Left renal cortex interstitium (tissue), 4 donors: ENCODE results near the gene GAK. TPM values are rescaled to one million over a fixed set of nuclear protein-coding genes. Genes with fewer than 3 reads are reported as not detected.
"Not testable (repeated sequence)": the region's sequence is repeated elsewhere in the genome, so short reads cannot be mapped to it uniquely, and the experiment has no call there.

Experiments
- DNase-seq, 4 donors: peaks; one replicate each; pipeline ENCODE4 v3.0.0-alpha.2; 2013; ENCODE audit warnings: low read depth in 4 of 4, low spot score in 2 of 4, missing footprints in 1 of 4
- polyA plus RNA-seq, 4 donors: library from polyadenylated mRNA; unstranded; fragments of 120-200 nt; gene quantifications; one replicate each; pipeline ENCODE4 v1.2.1, GENCODE V29; 2013; ENCODE audit not compliant: insufficient read length in 4 of 4

Gene GAK
- 10 to 100 TPM; 47.4 to 91.5 (median 70.5) TPM for polyA plus RNA-seq

- peak; percentile 77 to 93 (median 91) for DNase-seq
Observed at GRCh38 chr4:931960-932712, at the start of gene GAK, which contains the start of gene TMEM175. TSS of gene GAK (minus strand) at chr4:932316. CDS start at chr4:932187, 129 bp downstream. TSS of gene TMEM175 (plus strand) at chr4:932460. CDS start at chr4:947740, 15,280 bp downstream.

GRCh38 chr4:978957-979701 is 47.0 kb upstream of the GAK start:
- DNase-seq: no peak

GRCh38 chr4:976016-976415 is 43.9 kb upstream of the GAK start:
- not testable (repeated sequence) for DNase-seq

- no peak for DNase-seq
Observed at GRCh38 chr4:974668-975067, 42.6 kb upstream of the GAK start.

GRCh38 chr4:973431-974397 is 41.6 kb upstream of the GAK start, which contains the start of gene DGKQ:
TSS of gene DGKQ (minus strand) at chr4:973569. CDS start at chr4:973482, 87 bp downstream.
- peak in 1 of 4 donors; percentile 55 for DNase-seq

GRCh38 chr4:972651-973424 is 40.7 kb upstream of the GAK start:
- no peak for DNase-seq

- DNase-seq: no peak
Observed at GRCh38 chr4:971666-972500, 39.8 kb upstream of the GAK start.

GRCh38 chr4:970854-971520 is 38.9 kb upstream of the GAK start:
- no peak for DNase-seq

- no peak for DNase-seq
Observed at GRCh38 chr4:970046-970745, 38.1 kb upstream of the GAK start.

- DNase-seq: no peak
Observed at GRCh38 chr4:968621-969394, 36.7 kb upstream of the GAK start.

GRCh38 chr4:968221-968620 is 36.1 kb upstream of the GAK start:
- DNase-seq: no peak

- no peak for DNase-seq
Observed at GRCh38 chr4:967113-968104, 35.3 kb upstream of the GAK start.

- DNase-seq: no peak
Observed at GRCh38 chr4:966266-967112, 34.4 kb upstream of the GAK start.

- DNase-seq: no peak
Observed at GRCh38 chr4:965766-966134, 33.6 kb upstream of the GAK start.
